Measurements from ENCODE around the gene MIOS. TPM values are rescaled to one million over a fixed set of nuclear protein-coding genes. Genes with fewer than 3 reads are reported as not detected.

Gene MIOS
- total RNA-seq, 1 experiment from 2014 or later: 25.8 TPM

DNA sequence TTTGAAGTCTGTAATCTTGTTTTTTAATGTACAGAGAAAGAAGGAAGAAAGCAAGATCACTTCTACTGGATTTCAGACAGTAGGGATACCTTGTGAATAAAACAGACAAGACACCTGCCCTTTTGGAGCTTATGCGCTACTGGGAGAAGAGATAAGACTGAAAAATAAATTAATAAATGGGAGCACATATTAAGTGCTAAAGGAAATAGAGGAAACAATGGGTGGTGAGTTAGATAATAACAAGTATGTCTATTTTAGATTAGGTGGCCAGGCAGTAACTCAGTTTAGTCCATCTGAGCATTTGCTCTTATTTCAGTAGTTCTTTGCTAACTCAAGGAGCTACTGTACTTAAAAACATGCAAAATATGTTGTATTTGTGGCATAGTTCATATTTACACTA, 15.9 kb downstream of the MIOS start:
- Histone ChIP-seq H3K9me3 (ENCODE audit: control insufficient read depth in 1 of 2, insufficient read depth in 1 of 2, low read depth in 1 of 2, low read length in 2 of 2) (no peaks in the 10 kb centered on the region), H3K79me2 (ENCODE audit: insufficient read depth, low read length) (peaks cover 12% of the 10 kb centered on the region; the same call in 1 of the 2 replicates), H3K27me3 (ENCODE audit: insufficient read depth, low read length) (no peaks in the 10 kb centered on the region), H3K9me2 (ENCODE audit: insufficient read depth) (no peaks in the 10 kb centered on the region), H3K4me1 (ENCODE audit: control insufficient read depth in 1 of 2, insufficient read depth in 2 of 2, low read length in 2 of 2) (no peaks in the 10 kb centered on the region), H3K4me2 (ENCODE audit: low read length) (no peak overlapping the region), H2AFZ (ENCODE audit: low read depth, low read length, poor library complexity, severe bottlenecking) (no peak overlapping the region), H3K36me3 (ENCODE audit: control insufficient read depth in 1 of 2, insufficient read depth in 2 of 2, low read length in 2 of 2) (no peaks in the 10 kb centered on the region; a peak in 1 of 4 replicates), H3K9ac (ENCODE audit: low read length) (no peak overlapping the region), H3K4me3 (replicated peaks in 1 of 2; ENCODE audit: low read depth in 1 of 2, low read length in 2 of 2) (no peak overlapping the region), H4K20me1 (ENCODE audit: insufficient read depth) (no peaks in the 10 kb centered on the region), H3K27ac (ENCODE audit: low read depth, low read length) (no peak overlapping the region)
- intact Hi-C loops (cut with micrococcal nuclease): no loop called here
- ChIA-PET POLR2A (no interaction called here), RAD21 (ENCODE audit: low non-redundant PET in 1 of 2, low total read pairs in 2 of 2, uncharacterized antibody in 2 of 2, unreplicated experiment in 2 of 2) (no interaction called here), CTCF (interaction anchor here (1.4 kb wide), 1 partner anchor 158 kb away, joined by 3 read pairs; no protein-coding TSS in a partner anchor)
- DNase-seq (ENCODE audit: low read depth, low spot score): no peak
- no peak for ATAC-seq
- TF ChIP-seq JUND (IDR thresholded peaks at IDR 0.05) (no peak), POLR2A (IDR thresholded peaks at IDR 0.05; ENCODE audit: borderline replicate concordance, extremely low read depth, insufficient read depth, insufficient read length) (no peak), FOSL1 (IDR thresholded peaks at IDR 0.05; ENCODE audit: low read depth) (no peak), SRF (IDR thresholded peaks at IDR 0.05; ENCODE audit: low read depth) (no peak)
- TF ChIP-seq, protein P1, sequence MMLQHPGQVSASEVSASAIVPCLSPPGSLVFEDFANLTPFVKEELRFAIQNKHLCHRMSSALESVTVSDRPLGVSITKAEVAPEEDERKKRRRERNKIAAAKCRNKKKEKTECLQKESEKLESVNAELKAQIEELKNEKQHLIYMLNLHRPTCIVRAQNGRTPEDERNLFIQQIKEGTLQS (IDR thresholded peaks at IDR 0.05): no peak
- TF ChIP-seq, protein P2, sequence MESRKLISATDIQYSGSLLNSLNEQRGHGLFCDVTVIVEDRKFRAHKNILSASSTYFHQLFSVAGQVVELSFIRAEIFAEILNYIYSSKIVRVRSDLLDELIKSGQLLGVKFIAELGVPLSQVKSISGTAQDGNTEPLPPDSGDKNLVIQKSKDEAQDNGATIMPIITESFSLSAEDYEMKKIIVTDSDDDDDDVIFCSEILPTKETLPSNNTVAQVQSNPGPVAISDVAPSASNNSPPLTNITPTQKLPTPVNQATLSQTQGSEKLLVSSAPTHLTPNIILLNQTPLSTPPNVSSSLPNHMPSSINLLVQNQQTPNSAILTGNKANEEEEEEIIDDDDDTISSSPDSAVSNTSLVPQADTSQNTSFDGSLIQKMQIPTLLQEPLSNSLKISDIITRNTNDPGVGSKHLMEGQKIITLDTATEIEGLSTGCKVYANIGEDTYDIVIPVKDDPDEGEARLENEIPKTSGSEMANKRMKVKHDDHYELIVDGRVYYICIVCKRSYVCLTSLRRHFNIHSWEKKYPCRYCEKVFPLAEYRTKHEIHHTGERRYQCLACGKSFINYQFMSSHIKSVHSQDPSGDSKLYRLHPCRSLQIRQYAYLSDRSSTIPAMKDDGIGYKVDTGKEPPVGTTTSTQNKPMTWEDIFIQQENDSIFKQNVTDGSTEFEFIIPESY (IDR thresholded peaks at IDR 0.05; ENCODE audit: extremely low read depth, insufficient replicate concordance, low read length): no peak
- no TSS peak for BruUV-seq (replicated peaks)

DNA sequence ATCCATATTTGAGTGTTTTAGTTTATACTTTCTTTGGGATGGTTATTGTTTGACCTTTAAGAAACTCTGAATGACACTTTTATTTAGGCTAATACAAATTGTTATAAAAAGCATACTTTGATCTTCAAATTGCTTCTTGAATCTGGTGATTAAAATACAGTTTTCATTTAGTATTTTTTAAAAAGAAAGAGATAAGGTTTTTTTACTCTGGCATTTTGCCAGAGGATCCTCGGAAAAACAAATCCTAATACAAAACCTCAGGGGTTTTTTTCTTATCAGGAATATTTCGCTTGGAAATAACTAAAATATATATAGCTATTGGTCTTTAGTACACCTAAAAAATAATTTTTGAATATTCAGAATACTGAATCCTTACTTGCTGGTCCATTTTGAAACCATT, 17.0 kb downstream of the MIOS start:
- RAD21 ChIA-PET (ENCODE audit: low non-redundant PET in 1 of 2, low total read pairs in 2 of 2, uncharacterized antibody in 2 of 2, unreplicated experiment in 2 of 2): no interaction called here
- no peak overlapping the region for H3K4me2 ChIP-seq (ENCODE audit: low read length)
- ATAC-seq (no peak), DNase-seq (ENCODE audit: low read depth, low spot score) (no peak)
- H3K4me3 ChIP-seq (replicated peaks in 1 of 2; ENCODE audit: low read depth in 1 of 2, low read length in 2 of 2): no peak overlapping the region
- no peaks in the 10 kb centered on the region for H3K27me3 ChIP-seq (ENCODE audit: insufficient read depth, low read length)
- POLR2A ChIA-PET: no interaction called here
- H3K9me2 ChIP-seq (ENCODE audit: insufficient read depth): no peaks in the 10 kb centered on the region
- intact Hi-C loops (cut with micrococcal nuclease): no loop called here
- H3K4me1 ChIP-seq (ENCODE audit: control insufficient read depth in 1 of 2, insufficient read depth in 2 of 2, low read length in 2 of 2): no peaks in the 10 kb centered on the region
- no peak overlapping the region for H3K27ac ChIP-seq (ENCODE audit: low read depth, low read length)
- no peak overlapping the region for H3K9ac ChIP-seq (ENCODE audit: low read length)
- no TSS peak for BruUV-seq (replicated peaks)
- H2AFZ ChIP-seq (ENCODE audit: low read depth, low read length, poor library complexity, severe bottlenecking): no peak overlapping the region
- H3K9me3 ChIP-seq (ENCODE audit: control insufficient read depth in 1 of 2, insufficient read depth in 1 of 2, low read depth in 1 of 2, low read length in 2 of 2): no peaks in the 10 kb centered on the region
- H3K36me3 ChIP-seq (ENCODE audit: control insufficient read depth in 1 of 2, insufficient read depth in 2 of 2, low read length in 2 of 2): no peaks in the 10 kb centered on the region; a peak in 1 of 4 replicates
- CTCF ChIA-PET: interaction anchor here (1.4 to 1.8 kb wide), 2 partner anchors 11 to 160 kb away, joined by 3 to 5 read pairs; no protein-coding TSS in a partner anchor
- peaks cover 9% of the 10 kb centered on the region; the same call in 1 of the 2 replicates for H3K79me2 ChIP-seq (ENCODE audit: insufficient read depth, low read length)
- H4K20me1 ChIP-seq (ENCODE audit: insufficient read depth): no peaks in the 10 kb centered on the region
- TF ChIP-seq POLR2AphosphoS5 (IDR thresholded peaks at IDR 0.05; ENCODE audit: low read depth, low read length) (no peak), SIN3A (IDR thresholded peaks at IDR 0.05; ENCODE audit: low read depth) (no peak), EZH2 (IDR thresholded peaks at IDR 0.05) (no peak), TCF7L2 (IDR thresholded peaks at IDR 0.05; ENCODE audit: borderline replicate concordance, extremely low read depth, insufficient read depth, insufficient read length) (no peak), JUND (IDR thresholded peaks at IDR 0.05) (no peak), EGR1 (IDR thresholded peaks at IDR 0.05; ENCODE audit: low read depth) (no peak), CEBPB (IDR thresholded peaks at IDR 0.05; ENCODE audit: low read depth) (no peak), YY1 (IDR thresholded peaks at IDR 0.05; ENCODE audit: extremely low read depth, insufficient replicate concordance, low read depth, low read length) (no peak), FOSL1 (IDR thresholded peaks at IDR 0.05; ENCODE audit: low read depth) (no peak), POLR2A (IDR thresholded peaks at IDR 0.05; ENCODE audit: borderline replicate concordance, extremely low read depth, insufficient read depth, insufficient read length) (no peak), SRF (IDR thresholded peaks at IDR 0.05; ENCODE audit: low read depth) (no peak), ZFX (IDR thresholded peaks at IDR 0.05) (no peak)
- TF ChIP-seq, protein P1 (IDR thresholded peaks at IDR 0.05): no peak
- TF ChIP-seq, protein P3, sequence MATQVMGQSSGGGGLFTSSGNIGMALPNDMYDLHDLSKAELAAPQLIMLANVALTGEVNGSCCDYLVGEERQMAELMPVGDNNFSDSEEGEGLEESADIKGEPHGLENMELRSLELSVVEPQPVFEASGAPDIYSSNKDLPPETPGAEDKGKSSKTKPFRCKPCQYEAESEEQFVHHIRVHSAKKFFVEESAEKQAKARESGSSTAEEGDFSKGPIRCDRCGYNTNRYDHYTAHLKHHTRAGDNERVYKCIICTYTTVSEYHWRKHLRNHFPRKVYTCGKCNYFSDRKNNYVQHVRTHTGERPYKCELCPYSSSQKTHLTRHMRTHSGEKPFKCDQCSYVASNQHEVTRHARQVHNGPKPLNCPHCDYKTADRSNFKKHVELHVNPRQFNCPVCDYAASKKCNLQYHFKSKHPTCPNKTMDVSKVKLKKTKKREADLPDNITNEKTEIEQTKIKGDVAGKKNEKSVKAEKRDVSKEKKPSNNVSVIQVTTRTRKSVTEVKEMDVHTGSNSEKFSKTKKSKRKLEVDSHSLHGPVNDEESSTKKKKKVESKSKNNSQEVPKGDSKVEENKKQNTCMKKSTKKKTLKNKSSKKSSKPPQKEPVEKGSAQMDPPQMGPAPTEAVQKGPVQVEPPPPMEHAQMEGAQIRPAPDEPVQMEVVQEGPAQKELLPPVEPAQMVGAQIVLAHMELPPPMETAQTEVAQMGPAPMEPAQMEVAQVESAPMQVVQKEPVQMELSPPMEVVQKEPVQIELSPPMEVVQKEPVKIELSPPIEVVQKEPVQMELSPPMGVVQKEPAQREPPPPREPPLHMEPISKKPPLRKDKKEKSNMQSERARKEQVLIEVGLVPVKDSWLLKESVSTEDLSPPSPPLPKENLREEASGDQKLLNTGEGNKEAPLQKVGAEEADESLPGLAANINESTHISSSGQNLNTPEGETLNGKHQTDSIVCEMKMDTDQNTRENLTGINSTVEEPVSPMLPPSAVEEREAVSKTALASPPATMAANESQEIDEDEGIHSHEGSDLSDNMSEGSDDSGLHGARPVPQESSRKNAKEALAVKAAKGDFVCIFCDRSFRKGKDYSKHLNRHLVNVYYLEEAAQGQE (IDR thresholded peaks at IDR 0.05; ENCODE audit: low read depth): no peak
